Adrenal gland (tissue), 5 donors: ENCODE data around the gene SSTR3.

Experiments
- POLR2A ChIP-seq, 2 donors: fragments of 450-650 bp; IDR thresholded peaks; one replicate each; pipeline ENCODE4 v1.6.1; 2017; ENCODE audit warnings: antibody characterized with exemption in 2 of 2, mild to moderate bottlenecking in 2 of 2, moderate library complexity in 1 of 2
- TF ChIP-seq, protein P1 (sequence below), 6 experiments: fragments of 450-650 bp in 4 of 6; fragments of 200-600 bp in 2 of 6; sonication (generic) in 1 of 6; IDR thresholded peaks; 1 replicate in 5 of 6; 2 replicates in 1 of 6; pipeline versions ENCODE4 v1.5.1 to v1.8.0; 2016 to 2021; ENCODE audit warnings: antibody characterized with exemption in 6 of 6, mild to moderate bottlenecking in 2 of 6, moderate library complexity in 1 of 6
- donor health status: DM: no; HTN: no; CAD: no.

DNA sequence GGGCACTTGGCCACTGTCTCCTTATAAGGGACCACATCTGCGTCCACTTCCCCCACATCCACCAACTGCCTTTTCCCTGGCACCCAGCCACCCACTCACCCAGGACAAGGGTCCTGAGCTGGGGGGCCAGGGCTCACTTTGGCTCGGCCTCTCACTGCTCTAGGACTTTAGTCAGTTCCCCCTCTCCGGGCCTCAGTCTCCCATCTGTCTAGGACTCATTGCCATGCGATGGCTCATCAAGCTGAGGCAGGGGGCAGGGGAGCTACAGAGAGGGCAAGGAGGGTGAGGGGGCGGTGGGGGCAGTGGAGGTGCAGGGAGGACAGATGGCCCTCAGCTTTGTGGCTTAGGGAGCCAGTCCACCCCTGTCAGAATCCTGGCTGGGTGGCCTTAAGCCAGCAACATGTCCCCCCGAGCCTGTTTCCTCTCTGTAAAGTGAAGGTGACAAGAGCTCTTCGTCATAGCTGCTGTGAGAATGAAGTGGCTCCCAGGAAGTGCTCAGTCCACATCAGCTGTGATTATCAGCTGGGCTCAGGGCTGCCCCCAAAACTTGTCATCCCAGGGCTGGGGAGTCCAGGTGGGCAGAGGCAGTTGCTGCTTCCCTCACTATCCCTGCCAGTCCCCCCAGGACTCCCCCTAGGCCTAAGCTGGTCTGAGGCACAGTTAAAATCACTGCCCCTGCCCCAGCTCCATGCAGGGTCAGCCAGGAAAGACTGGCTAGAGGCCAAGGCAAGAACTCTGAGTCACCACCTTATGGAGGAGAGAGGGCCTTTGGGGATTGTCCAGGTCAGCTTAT lies 16.9 kb upstream of the SSTR3 start:
- TF ChIP-seq, protein P1, sequence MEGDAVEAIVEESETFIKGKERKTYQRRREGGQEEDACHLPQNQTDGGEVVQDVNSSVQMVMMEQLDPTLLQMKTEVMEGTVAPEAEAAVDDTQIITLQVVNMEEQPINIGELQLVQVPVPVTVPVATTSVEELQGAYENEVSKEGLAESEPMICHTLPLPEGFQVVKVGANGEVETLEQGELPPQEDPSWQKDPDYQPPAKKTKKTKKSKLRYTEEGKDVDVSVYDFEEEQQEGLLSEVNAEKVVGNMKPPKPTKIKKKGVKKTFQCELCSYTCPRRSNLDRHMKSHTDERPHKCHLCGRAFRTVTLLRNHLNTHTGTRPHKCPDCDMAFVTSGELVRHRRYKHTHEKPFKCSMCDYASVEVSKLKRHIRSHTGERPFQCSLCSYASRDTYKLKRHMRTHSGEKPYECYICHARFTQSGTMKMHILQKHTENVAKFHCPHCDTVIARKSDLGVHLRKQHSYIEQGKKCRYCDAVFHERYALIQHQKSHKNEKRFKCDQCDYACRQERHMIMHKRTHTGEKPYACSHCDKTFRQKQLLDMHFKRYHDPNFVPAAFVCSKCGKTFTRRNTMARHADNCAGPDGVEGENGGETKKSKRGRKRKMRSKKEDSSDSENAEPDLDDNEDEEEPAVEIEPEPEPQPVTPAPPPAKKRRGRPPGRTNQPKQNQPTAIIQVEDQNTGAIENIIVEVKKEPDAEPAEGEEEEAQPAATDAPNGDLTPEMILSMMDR (IDR thresholded peaks at IDR 0.05): no peak
- no peak for TF ChIP-seq POLR2A (IDR thresholded peaks at IDR 0.05)
